Middle frontal gyrus (tissue), 1 donor: ENCODE measurements around the gene CACNG3.
"Not testable (repeated sequence)": the region's sequence is repeated elsewhere in the genome, so short reads cannot be mapped to it uniquely, and the experiment has no call there.

Experiments used
- DNase-seq: peaks from one replicate; pipeline ENCODE4 v3.0.0-alpha.2; 2015; ENCODE audit warnings: low spot score; ENCODE audit errors: extremely low spot score

Gene CACNG3

GRCh38 chr16:24255456-24256371 is at the start of gene CACNG3:
Gene CACNG3, plus strand, starts transcription at chr16:24256335. Its CDS starts 420 bp downstream, at chr16:24256755.
- DNase-seq: peak; percentile 29

GRCh38 chr16:24206926-24207325 is 49.2 kb upstream of the CACNG3 start:
- DNase-seq: no peak

GRCh38 chr16:24208710-24209109 is 47.4 kb upstream of the CACNG3 start:
- peak; percentile 30 for DNase-seq

GRCh38 chr16:24214992-24215391 is 41.1 kb upstream of the CACNG3 start:
- DNase-seq: no peak

- no peak for DNase-seq
Measured at GRCh38 chr16:24216961-24217360, 39.2 kb upstream of the CACNG3 start.

GRCh38 chr16:24217461-24217860 is 38.7 kb upstream of the CACNG3 start:
- no peak for DNase-seq

GRCh38 chr16:24218299-24218698 is 37.8 kb upstream of the CACNG3 start:
- no peak for DNase-seq

- no peak for DNase-seq
Measured at GRCh38 chr16:24221219-24221618, 34.9 kb upstream of the CACNG3 start.

- DNase-seq: peak; percentile 23
Measured at GRCh38 chr16:24228514-24228913, 27.6 kb upstream of the CACNG3 start.

- no peak for DNase-seq
Measured at GRCh38 chr16:24232936-24233335, 23.2 kb upstream of the CACNG3 start.

GRCh38 chr16:24234737-24235136 is 21.4 kb upstream of the CACNG3 start:
- DNase-seq: no peak

GRCh38 chr16:24235806-24236205 is 20.3 kb upstream of the CACNG3 start:
- no peak for DNase-seq

- not testable (repeated sequence) for DNase-seq
Measured at GRCh38 chr16:24238846-24239245, 17.3 kb upstream of the CACNG3 start.

GRCh38 chr16:24246911-24247607 is 9.1 kb upstream of the CACNG3 start:
- DNase-seq: no peak

- DNase-seq: peak; percentile 70
Measured at GRCh38 chr16:24253192-24253591, 2.9 kb upstream of the CACNG3 start.

GRCh38 chr16:24257958-24258357 is 1.8 kb downstream of the CACNG3 start:
- peak; percentile 37 for DNase-seq

- DNase-seq: no peak
Measured at GRCh38 chr16:24258791-24259190, 2.7 kb downstream of the CACNG3 start.

GRCh38 chr16:24262816-24263215 is 6.7 kb downstream of the CACNG3 start:
- no peak for DNase-seq

GRCh38 chr16:24270721-24271442 is 14.7 kb downstream of the CACNG3 start:
- no peak for DNase-seq

- DNase-seq: no peak
Measured at GRCh38 chr16:24272379-24272778, 16.2 kb downstream of the CACNG3 start.

GRCh38 chr16:24273508-24274182 is 17.5 kb downstream of the CACNG3 start:
- no peak for DNase-seq
